NCI-H69 (cell line): ENCODE results near the gene FYN.
"Not testable (repeated sequence)": the region's sequence is repeated elsewhere in the genome, so short reads cannot be mapped to it uniquely, and the experiment has no call there.

Experiments used
- DNase-seq: peaks from one replicate; lab custom pipeline; 2025; lab: John Stamatoyannopoulos, UW

The FYN gene

DNA sequence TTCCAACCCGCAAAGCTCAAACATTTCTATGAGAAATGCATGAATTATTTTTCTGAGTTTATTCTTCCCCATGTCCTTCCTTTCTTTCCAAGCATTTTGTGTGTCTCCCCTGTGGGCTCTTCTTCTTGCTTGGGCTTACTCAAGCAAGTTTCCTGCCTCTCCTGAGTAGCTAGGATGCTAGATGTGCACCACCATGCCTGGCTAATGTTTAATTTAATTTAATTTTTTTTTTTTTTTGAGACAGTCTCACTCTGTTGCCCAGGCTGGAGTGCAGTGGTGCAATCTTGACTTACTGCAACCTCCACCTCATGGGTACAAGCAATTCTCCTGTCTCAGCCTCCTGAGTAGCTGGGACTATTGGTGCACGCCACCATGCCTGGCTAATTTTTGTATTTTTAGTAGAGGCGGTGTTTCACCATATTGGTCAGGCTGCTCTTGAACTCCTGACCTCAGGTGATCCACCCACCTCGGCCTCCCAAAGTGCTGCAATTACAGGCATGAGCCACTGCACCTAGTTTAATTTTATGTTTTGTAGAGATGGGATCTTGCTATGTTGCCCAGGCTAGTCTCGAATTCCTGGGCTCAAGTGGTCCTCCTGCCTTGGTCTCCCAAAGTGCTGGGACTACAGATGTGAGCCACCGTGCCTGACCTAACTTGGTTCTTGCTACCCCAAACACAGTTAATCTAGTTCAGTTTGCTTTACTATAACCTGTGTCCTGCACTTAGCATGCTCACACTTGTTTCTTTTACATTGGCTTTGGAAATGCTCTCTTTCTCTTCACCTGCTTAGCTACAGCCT, 192.2 kb downstream of the FYN start:
- not testable (repeated sequence) for DNase-seq

DNA sequence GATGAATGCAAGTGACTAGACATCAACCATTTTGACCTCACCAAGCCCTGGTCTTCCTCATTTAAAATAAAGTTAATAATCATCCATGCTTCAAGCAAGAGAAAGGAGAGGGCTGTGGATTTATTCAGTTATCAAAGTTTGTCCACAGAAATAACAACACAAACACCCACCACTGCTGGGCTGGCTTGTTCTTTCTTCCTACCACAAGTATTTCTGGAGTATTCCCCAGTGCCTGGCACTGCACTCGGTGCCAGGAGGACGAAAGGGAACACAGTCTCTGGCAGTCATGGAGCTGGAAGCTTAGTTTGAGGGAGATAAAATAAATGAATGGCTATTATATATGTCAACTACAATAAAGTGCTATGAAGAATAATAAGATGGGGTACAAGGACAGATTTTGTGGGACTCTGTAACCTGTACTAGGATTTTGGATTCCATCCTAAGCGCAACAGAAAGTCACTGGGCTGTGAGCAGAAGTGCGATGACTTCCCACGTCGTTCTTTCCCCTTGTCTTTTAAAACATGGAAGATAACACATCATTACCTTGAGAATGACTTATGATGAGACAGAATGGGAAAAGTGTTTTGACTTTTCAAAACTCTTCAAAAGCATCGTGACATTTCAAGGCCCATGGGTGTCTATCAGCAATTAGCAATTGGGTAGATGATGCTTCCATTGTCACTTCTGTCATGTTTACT, 193.1 kb downstream of the FYN start:
- DNase-seq: no peak

DNA sequence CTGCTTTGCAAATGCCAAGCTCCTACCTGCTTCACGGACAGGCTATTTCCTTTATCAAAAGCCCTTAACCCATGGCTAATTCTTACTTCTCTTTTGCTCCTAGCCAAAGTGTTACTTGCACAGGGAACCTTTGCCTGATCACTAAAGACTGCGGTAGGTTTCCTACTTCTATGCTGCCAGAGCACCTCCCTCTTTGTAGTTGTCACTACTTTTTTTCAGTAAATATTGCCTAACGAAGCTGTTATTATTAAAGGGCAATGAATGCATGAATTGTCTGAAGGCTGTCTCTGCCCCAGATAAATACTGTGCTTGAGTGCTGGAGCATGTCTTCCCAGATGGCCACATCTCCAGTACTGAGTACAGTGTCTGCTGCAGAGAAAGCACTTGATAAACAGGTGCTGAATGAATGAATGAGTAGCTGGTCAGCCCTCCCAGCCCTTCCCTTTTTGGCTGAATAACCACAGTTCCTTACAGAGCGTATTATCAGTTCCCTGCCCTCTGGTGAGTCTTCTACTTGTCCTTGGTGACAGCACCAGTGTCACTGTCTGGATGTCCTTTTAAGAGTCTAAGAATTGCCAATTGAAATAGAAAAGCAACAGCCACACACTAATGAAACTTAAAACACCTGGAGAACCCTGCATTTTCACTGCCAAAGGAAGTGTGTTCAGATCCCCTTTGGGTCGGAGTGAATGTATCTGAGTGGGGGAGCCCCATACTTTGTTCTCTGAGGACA, 194.0 kb downstream of the FYN start:
- no peak for DNase-seq

- no peak for DNase-seq
These were observed 195.8 kb downstream of the FYN start for GRCh38 chr6:111677249-111677990.

- no peak for DNase-seq
These were observed 196.9 kb downstream of the FYN start for GRCh38 chr6:111676383-111676782.

GRCh38 chr6:111674883-111675282, 198.4 kb downstream of the FYN start:
- DNase-seq: no peak

DNA sequence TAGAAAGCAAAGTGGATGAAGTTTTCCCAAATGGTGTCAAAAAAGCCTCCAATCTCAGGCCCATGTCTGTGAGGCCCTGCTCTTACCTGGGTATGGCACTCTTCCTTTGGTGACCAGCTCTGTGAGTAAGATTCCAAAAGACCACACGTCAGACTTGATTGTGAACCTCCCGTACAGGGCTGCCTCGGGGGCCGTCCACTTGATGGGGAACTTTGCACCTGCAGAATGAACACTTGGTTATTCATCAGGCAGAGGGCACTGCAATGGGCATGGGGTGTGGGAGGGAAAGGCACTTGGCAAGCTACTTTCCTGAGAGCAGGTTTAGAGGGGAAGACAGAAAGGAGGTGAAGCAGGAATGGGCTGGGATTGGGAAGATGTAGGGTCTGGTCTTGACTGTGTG, 198.8 kb downstream of the FYN start:
- DNase-seq: no peak

DNA sequence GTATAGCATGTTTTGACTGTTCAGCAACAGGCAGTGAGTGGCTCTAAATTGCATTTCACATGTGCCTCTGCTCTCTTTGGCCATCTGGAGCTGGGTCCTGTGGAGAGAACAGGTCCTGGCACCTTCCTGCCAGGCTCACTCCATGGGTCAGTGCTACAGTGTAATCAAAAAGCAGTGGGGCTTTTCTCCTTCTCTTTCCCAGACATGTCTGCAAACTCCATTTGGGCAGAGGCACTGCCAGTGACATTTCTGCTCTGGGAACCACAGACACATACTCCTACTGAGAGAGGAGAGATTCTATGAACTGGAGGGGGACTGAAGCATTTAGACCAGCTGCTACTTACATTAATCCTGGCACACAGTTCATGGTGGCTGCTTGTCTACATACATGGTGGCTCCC, 199.3 kb downstream of the FYN start:
- DNase-seq: peak; percentile 48

GRCh38 chr6:111673532-111673931, 199.7 kb downstream of the FYN start:
- DNase-seq: no peak

GRCh38 chr6:111672761-111673450, 200.3 kb downstream of the FYN start:
- no peak for DNase-seq

DNA sequence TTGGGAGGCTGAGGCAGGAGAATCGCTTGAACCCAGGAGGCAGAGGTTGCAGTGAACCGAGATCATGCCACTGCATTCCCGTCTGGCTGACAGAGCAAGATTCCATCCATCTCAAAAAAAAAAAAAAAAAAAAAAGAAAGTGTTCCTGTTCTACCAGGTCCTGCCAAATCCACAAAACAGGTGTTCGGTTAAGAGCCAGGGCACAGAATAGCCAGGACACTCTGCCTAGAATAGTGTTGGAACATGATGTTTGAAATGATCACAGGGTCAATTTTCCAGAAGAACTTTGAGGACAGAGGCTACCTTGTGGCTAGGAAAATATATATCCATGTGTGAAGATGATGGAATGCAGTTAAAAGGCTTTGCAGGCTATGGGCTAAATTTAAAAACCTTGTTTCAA, 203.9 kb downstream of the FYN start:
- DNase-seq: no peak

- no peak for DNase-seq
These were observed 204.8 kb downstream of the FYN start for GRCh38 chr6:111668410-111668809.

GRCh38 chr6:111667931-111668330, 205.3 kb downstream of the FYN start:
- no peak for DNase-seq

DNA sequence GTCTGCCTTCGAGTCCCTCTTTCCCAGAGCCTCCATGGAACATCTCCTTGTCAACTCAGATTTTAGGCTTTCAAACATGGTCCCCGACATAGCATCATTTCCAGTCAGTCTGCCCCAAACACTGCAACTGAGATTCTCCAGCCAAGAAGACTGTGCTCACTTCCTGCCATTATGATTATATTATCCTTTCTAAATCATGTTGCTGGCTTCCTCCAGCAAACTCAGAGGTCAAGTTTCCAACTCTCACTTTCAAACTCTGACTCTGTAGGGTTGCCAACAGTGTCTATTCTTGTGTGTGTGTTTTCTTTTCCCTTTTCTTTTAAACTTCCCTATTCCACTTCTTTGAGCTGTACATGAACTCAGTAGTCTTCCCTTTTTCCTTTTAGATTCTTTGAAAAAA, 206.4 kb downstream of the FYN start:
- no peak for DNase-seq

- DNase-seq: no peak
These were observed 208.7 kb downstream of the FYN start for GRCh38 chr6:111664565-111665030.

- DNase-seq: peak; percentile 17
These were observed 209.3 kb downstream of the FYN start for GRCh38 chr6:111663692-111664564.

- no peak for DNase-seq
These were observed 210.3 kb downstream of the FYN start for GRCh38 chr6:111662794-111663593.

DNA sequence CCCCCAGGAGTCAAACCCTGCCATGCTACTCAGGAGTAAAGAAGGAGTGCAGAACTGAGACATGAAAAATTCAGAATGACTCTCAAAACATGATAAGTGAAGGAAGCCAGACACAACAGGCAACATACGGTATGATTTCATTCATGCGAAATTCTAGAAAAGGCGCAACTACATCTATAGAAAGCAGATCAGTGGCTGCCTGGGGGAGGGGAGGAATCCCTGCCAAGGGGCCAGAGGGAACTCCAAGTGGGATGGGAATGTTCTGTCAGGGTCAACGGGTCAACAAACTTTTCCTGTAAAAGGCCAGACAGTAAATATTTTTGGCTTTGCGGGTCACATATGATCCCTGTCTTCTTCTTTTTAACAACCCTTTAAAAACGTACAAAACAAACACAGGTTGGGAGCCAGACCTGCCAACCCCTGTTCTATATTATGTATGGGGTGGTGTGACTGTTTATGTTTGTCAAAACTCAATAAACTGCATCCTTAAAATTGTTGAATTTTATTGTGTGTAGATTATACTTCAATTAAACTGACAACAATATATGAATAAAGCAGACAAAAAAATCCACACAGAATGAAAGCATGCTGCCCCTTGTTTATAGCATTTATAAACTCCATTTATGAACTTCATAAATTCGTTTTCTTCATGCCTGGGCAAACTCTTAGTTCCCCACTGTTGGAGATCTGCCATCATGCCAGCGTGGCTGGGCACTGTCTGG, 211.0 kb downstream of the FYN start:
- DNase-seq: no peak

DNA sequence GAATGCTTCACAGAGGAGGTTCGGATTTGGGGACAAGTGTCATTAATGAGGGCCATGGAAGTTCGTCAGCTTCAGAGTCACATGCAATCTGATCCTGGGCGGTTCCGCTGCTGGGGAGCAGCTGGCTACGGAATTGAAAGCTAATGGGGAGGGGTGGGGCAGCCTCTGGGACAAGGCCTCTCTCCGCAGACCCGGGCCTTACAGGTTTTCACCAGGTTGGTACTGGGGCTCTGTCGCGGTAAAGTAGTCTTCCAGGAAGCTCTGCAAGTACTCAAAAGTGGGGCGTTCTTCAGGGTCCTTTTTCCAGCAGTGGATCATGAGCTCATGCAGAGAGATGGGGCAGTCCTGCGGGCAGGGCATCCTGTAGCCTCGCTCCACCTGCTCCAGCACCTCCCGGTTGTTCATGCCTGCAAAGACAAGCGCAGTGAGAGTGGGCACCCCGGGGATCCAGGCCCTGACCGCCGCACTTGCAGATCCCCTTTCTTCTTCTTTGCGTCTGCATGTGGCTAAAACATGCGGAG, 211.7 kb downstream of the FYN start:
- DNase-seq: no peak
